Measurements from ENCODE around the gene GRIP1. TPM values are rescaled to one million over a fixed set of nuclear protein-coding genes. Genes with fewer than 3 reads are reported as not detected.

The GRIP1 gene
- total RNA-seq, 1 donor from 2014 or later: not detected

GRCh38 chr12:66354291-66354690 lies 324.6 kb downstream of the GRIP1 start:
- H3K27ac Mint-ChIP-seq: no peak overlapping the region
- intact Hi-C loops (cut with micrococcal nuclease): no loop called here
- no peak for DNase-seq (ENCODE audit: low spot score)
- no peak overlapping the region for H3K4me3 Mint-ChIP-seq (ENCODE audit: low read depth)
- H3K9me3 Mint-ChIP-seq: no peaks in the 10 kb centered on the region
- peaks cover 17% of the 10 kb centered on the region for H3K36me3 Mint-ChIP-seq (ENCODE audit: low read depth)
- no peaks in the 10 kb centered on the region for H3K4me1 Mint-ChIP-seq (ENCODE audit: low read depth)
- H3K27me3 Mint-ChIP-seq (ENCODE audit: low read depth): no peaks in the 10 kb centered on the region

DNA sequence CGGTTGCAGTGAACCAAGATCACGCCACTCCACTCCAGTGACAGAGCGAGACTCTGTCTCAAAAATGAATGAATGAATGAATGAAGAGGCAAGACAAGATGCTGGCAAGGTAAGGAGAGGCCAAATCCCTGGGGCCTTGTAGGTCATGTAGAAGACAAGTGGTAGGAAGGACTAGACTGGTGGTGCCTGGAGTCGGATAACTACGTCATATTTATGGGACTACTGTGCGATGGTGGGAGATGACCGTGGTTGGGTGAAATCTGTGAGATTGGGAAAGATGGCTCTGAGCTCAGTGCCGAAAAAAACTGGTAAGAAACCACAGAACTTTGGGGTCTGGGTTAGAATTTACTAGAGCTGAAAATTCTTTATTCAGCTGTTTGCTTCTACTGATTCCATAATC lies 326.0 kb downstream of the GRIP1 start:
- H3K36me3 Mint-ChIP-seq (ENCODE audit: low read depth): peaks cover 28% of the 10 kb centered on the region
- H3K4me3 Mint-ChIP-seq (ENCODE audit: low read depth): no peak overlapping the region
- no peaks in the 10 kb centered on the region for H3K4me1 Mint-ChIP-seq (ENCODE audit: low read depth)
- H3K27ac Mint-ChIP-seq: no peak overlapping the region
- DNase-seq (ENCODE audit: low spot score): no peak
- no peaks in the 10 kb centered on the region for H3K9me3 Mint-ChIP-seq
- intact Hi-C loops (cut with micrococcal nuclease): no loop called here
- H3K27me3 Mint-ChIP-seq (ENCODE audit: low read depth): no peaks in the 10 kb centered on the region

GRCh38 chr12:66352197-66352596 lies 326.7 kb downstream of the GRIP1 start:
- Mint-ChIP-seq H3K27ac (no peak overlapping the region), H3K27me3 (ENCODE audit: low read depth) (no peaks in the 10 kb centered on the region), H3K9me3 (no peaks in the 10 kb centered on the region), H3K36me3 (ENCODE audit: low read depth) (peaks cover 32% of the 10 kb centered on the region), H3K4me3 (ENCODE audit: low read depth) (no peak overlapping the region), H3K4me1 (ENCODE audit: low read depth) (no peaks in the 10 kb centered on the region)
- intact Hi-C loops (cut with micrococcal nuclease): no loop called here
- no peak for DNase-seq (ENCODE audit: low spot score)

- peaks cover 4% of the 10 kb centered on the region for H3K4me1 Mint-ChIP-seq (ENCODE audit: low read depth)
- no peaks in the 10 kb centered on the region for H3K27me3 Mint-ChIP-seq (ENCODE audit: low read depth)
- no peak for DNase-seq (ENCODE audit: low spot score)
- no peak overlapping the region for H3K4me3 Mint-ChIP-seq (ENCODE audit: low read depth)
- no peak overlapping the region for H3K27ac Mint-ChIP-seq
- intact Hi-C loops (cut with micrococcal nuclease): no loop called here
- H3K9me3 Mint-ChIP-seq: no peaks in the 10 kb centered on the region
- peaks cover 41% of the 10 kb centered on the region for H3K36me3 Mint-ChIP-seq (ENCODE audit: low read depth)
These were observed 327.6 kb downstream of the GRIP1 start for GRCh38 chr12:66351301-66351700.

DNA sequence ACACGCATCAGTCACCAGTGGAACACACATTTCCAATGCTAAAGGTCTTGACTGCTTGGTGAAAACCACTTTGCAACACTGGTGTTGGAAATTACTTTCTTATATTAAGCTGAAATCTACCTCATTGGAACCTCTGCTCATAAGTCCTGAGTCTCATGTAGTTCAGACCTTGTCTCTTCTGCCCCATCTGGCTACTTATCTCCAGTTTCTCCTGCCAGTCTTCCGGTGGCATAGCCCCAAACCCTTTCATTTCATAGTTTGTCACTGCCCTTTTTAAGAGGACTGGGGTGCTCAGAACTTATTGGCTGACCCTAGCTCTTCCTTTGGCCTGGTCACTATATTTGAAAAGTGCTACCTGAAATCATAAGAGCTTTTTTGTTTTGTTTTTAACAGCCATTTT lies 332.9 kb downstream of the GRIP1 start:
- no peak overlapping the region for H3K4me3 Mint-ChIP-seq (ENCODE audit: low read depth)
- peaks cover 79% of the 10 kb centered on the region for H3K36me3 Mint-ChIP-seq (ENCODE audit: low read depth)
- no peaks in the 10 kb centered on the region for H3K27me3 Mint-ChIP-seq (ENCODE audit: low read depth)
- peak overlapping the region; percentile 28 for H3K27ac Mint-ChIP-seq
- peaks cover 10% of the 10 kb centered on the region for H3K9me3 Mint-ChIP-seq
- DNase-seq (ENCODE audit: low spot score): no peak
- intact Hi-C loops (cut with micrococcal nuclease): no loop called here
- peaks cover 26% of the 10 kb centered on the region for H3K4me1 Mint-ChIP-seq (ENCODE audit: low read depth)

DNA sequence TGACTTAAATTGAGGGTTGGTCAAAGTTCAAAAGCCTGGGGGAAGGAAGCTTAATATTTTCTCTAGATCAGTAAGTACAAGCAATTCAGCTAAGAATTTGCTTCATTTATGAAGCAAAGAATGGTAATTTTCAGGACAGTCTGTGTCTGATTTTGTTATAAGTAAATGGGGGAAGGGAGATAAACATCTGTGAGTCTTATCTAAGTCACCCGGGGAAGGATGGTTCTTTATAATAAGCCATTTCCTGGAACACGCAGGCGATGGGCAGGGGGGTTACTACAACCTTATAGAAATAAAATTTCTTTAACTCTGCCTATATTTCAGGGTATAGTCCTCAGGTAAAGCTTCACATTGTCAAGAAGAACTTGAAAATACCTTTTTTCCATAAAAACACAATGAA lies 333.7 kb downstream of the GRIP1 start:
- Mint-ChIP-seq H3K27ac (peak overlapping the region; percentile 32), H3K9me3 (peaks cover 10% of the 10 kb centered on the region), H3K4me1 (ENCODE audit: low read depth) (peaks cover 26% of the 10 kb centered on the region), H3K4me3 (ENCODE audit: low read depth) (peak overlapping the region; percentile 1), H3K36me3 (ENCODE audit: low read depth) (peaks cover 86% of the 10 kb centered on the region), H3K27me3 (ENCODE audit: low read depth) (no peaks in the 10 kb centered on the region)
- intact Hi-C loops (cut with micrococcal nuclease): no loop called here
- no peak for DNase-seq (ENCODE audit: low spot score)

DNA sequence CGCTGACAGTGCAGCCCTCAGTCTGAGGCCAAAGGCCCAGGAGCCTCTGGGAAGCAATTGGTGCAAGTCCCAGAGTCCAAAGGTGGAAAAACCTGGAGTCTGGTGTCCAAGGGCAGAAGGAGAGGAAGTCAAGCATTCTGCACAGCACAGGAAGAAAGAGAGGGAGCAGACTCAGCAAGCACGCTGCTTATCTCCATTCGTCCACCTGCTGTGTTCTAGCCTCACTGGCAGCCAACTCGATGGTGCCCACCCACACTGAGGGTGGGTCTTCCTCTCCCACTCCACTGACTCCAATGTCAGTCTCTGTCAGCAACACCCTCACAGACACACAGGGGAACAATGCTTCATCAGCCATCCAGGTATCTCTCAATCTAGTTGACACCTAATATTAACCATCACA lies 337.8 kb downstream of the GRIP1 start:
- Mint-ChIP-seq H3K36me3 (ENCODE audit: low read depth) (peaks cover 68% of the 10 kb centered on the region), H3K4me3 (ENCODE audit: low read depth) (no peak overlapping the region), H3K9me3 (peaks cover 10% of the 10 kb centered on the region), H3K4me1 (ENCODE audit: low read depth) (peaks cover 21% of the 10 kb centered on the region), H3K27me3 (ENCODE audit: low read depth) (no peaks in the 10 kb centered on the region), H3K27ac (no peak overlapping the region)
- intact Hi-C loops (cut with micrococcal nuclease): no loop called here
- no peak for DNase-seq (ENCODE audit: low spot score)

- Mint-ChIP-seq H3K36me3 (ENCODE audit: low read depth) (peaks cover 59% of the 10 kb centered on the region), H3K4me3 (ENCODE audit: low read depth) (no peak overlapping the region), H3K4me1 (ENCODE audit: low read depth) (peaks cover 13% of the 10 kb centered on the region), H3K27ac (no peak overlapping the region), H3K27me3 (ENCODE audit: low read depth) (no peaks in the 10 kb centered on the region), H3K9me3 (peaks cover 10% of the 10 kb centered on the region)
- intact Hi-C loops (cut with micrococcal nuclease): no loop called here
- no peak for DNase-seq (ENCODE audit: low spot score)
These were observed 338.7 kb downstream of the GRIP1 start for GRCh38 chr12:66340131-66340530.

- H3K4me3 Mint-ChIP-seq (ENCODE audit: low read depth): no peak overlapping the region
- H3K27me3 Mint-ChIP-seq (ENCODE audit: low read depth): no peaks in the 10 kb centered on the region
- peaks cover 51% of the 10 kb centered on the region for H3K36me3 Mint-ChIP-seq (ENCODE audit: low read depth)
- no peaks in the 10 kb centered on the region for H3K4me1 Mint-ChIP-seq (ENCODE audit: low read depth)
- peaks cover 10% of the 10 kb centered on the region for H3K9me3 Mint-ChIP-seq
- H3K27ac Mint-ChIP-seq: no peak overlapping the region
- DNase-seq (ENCODE audit: low spot score): no peak
- intact Hi-C loops (cut with micrococcal nuclease): no loop called here
These were observed 341.4 kb downstream of the GRIP1 start for GRCh38 chr12:66337381-66338010.

GRCh38 chr12:66335746-66336145 lies 343.1 kb downstream of the GRIP1 start:
- Mint-ChIP-seq H3K27ac (no peak overlapping the region), H3K36me3 (ENCODE audit: low read depth) (peaks cover 51% of the 10 kb centered on the region), H3K9me3 (no peaks in the 10 kb centered on the region), H3K27me3 (ENCODE audit: low read depth) (no peaks in the 10 kb centered on the region), H3K4me3 (ENCODE audit: low read depth) (no peak overlapping the region), H3K4me1 (ENCODE audit: low read depth) (peaks cover 3% of the 10 kb centered on the region)
- DNase-seq (ENCODE audit: low spot score): no peak
- intact Hi-C loops (cut with micrococcal nuclease): no loop called here

- Mint-ChIP-seq H3K27ac (no peak overlapping the region), H3K4me3 (ENCODE audit: low read depth) (no peak overlapping the region), H3K4me1 (ENCODE audit: low read depth) (peaks cover 4% of the 10 kb centered on the region), H3K36me3 (ENCODE audit: low read depth) (peaks cover 61% of the 10 kb centered on the region), H3K27me3 (ENCODE audit: low read depth) (no peaks in the 10 kb centered on the region), H3K9me3 (no peaks in the 10 kb centered on the region)
- no peak for DNase-seq (ENCODE audit: low spot score)
- intact Hi-C loops (cut with micrococcal nuclease): no loop called here
These were observed 347.1 kb downstream of the GRIP1 start for GRCh38 chr12:66331814-66332213.

- intact Hi-C loops (cut with micrococcal nuclease): no loop called here
- DNase-seq (ENCODE audit: low spot score): no peak
- H3K36me3 Mint-ChIP-seq (ENCODE audit: low read depth): peaks cover 63% of the 10 kb centered on the region
- H3K4me1 Mint-ChIP-seq (ENCODE audit: low read depth): peaks cover 4% of the 10 kb centered on the region
- H3K27me3 Mint-ChIP-seq (ENCODE audit: low read depth): no peaks in the 10 kb centered on the region
- H3K9me3 Mint-ChIP-seq: no peaks in the 10 kb centered on the region
- H3K27ac Mint-ChIP-seq: no peak overlapping the region
- no peak overlapping the region for H3K4me3 Mint-ChIP-seq (ENCODE audit: low read depth)
These were observed 347.9 kb downstream of the GRIP1 start for GRCh38 chr12:66331016-66331415.

- DNase-seq (ENCODE audit: low spot score): no peak
- Mint-ChIP-seq H3K4me3 (ENCODE audit: low read depth) (no peak overlapping the region), H3K27me3 (ENCODE audit: low read depth) (no peaks in the 10 kb centered on the region), H3K4me1 (ENCODE audit: low read depth) (peaks cover 4% of the 10 kb centered on the region), H3K9me3 (no peaks in the 10 kb centered on the region), H3K36me3 (ENCODE audit: low read depth) (peaks cover 73% of the 10 kb centered on the region), H3K27ac (no peak overlapping the region)
- intact Hi-C loops (cut with micrococcal nuclease): no loop called here
These were observed 348.9 kb downstream of the GRIP1 start for GRCh38 chr12:66329941-66330340.

- Mint-ChIP-seq H3K9me3 (no peaks in the 10 kb centered on the region), H3K36me3 (ENCODE audit: low read depth) (peaks cover 76% of the 10 kb centered on the region)
These were observed 355.9 kb downstream of the GRIP1 start for GRCh38 chr12:66323017-66323416.

More at GRCh38 chr12:66323017-66323416, 355.9 kb downstream of the GRIP1 start:
- Mint-ChIP-seq H3K27me3 (ENCODE audit: low read depth) (no peaks in the 10 kb centered on the region), H3K4me3 (ENCODE audit: low read depth) (no peak overlapping the region), H3K4me1 (ENCODE audit: low read depth) (peaks cover 17% of the 10 kb centered on the region), H3K27ac (no peak overlapping the region)
- intact Hi-C loops (cut with micrococcal nuclease): no loop called here
- DNase-seq (ENCODE audit: low spot score): no peak
